ENCODE data around the gene DEDD.

DEDD gene

GRCh38 chr1:161091796-161092507 is 40.5 kb downstream of the DEDD start:
- no peak for DNase-seq (ENCODE audit: low spot score)

- DNase-seq (ENCODE audit: low spot score), result no peak
Observed at GRCh38 chr1:161091093-161091492, 41.4 kb downstream of the DEDD start.

- DNase-seq (ENCODE audit: low spot score), result no peak
Observed at GRCh38 chr1:161090617-161091016, 41.9 kb downstream of the DEDD start.

GRCh38 chr1:161089938-161090337 is 42.5 kb downstream of the DEDD start:
- DNase-seq (ENCODE audit: low spot score), result no peak

GRCh38 chr1:161089251-161089924 is 43.1 kb downstream of the DEDD start, which contains the start of gene NECTIN4:
Gene NECTIN4, minus strand, starts transcription at chr1:161089558. Its CDS starts 262 bp downstream, at chr1:161089296.
- no peak for DNase-seq (ENCODE audit: low spot score)

- no peak for DNase-seq (ENCODE audit: low spot score)
Observed at GRCh38 chr1:161088587-161089110, 43.8 kb downstream of the DEDD start.

GRCh38 chr1:161086457-161086856 is 46.0 kb downstream of the DEDD start:
- no peak for DNase-seq (ENCODE audit: low spot score)

GRCh38 chr1:161085165-161085564 is 47.3 kb downstream of the DEDD start:
- no peak for DNase-seq (ENCODE audit: low spot score)

- no peak for DNase-seq (ENCODE audit: low spot score)
Observed at GRCh38 chr1:161084597-161084988, 47.9 kb downstream of the DEDD start.

- DNase-seq (ENCODE audit: low spot score), result no peak
Observed at GRCh38 chr1:161083748-161084596, 48.5 kb downstream of the DEDD start.

GRCh38 chr1:161082996-161083747 is 49.3 kb downstream of the DEDD start:
- no peak for DNase-seq (ENCODE audit: low spot score)

- no peak for DNase-seq (ENCODE audit: low spot score)
Observed at GRCh38 chr1:161082483-161082882, 50.0 kb downstream of the DEDD start.

- DNase-seq (ENCODE audit: low spot score), result no peak
Observed at GRCh38 chr1:161081519-161081918, 50.9 kb downstream of the DEDD start.

- DNase-seq (ENCODE audit: low spot score), result no peak
Observed at GRCh38 chr1:161080441-161081405, 51.7 kb downstream of the DEDD start.

- no peak for DNase-seq (ENCODE audit: low spot score)
Observed at GRCh38 chr1:161079436-161080110, 52.9 kb downstream of the DEDD start.

- no peak for DNase-seq (ENCODE audit: low spot score)
Observed at GRCh38 chr1:161077426-161077825, 55.0 kb downstream of the DEDD start.

GRCh38 chr1:161076410-161076809 is 56.1 kb downstream of the DEDD start:
- no peak for DNase-seq (ENCODE audit: low spot score)

- DNase-seq (ENCODE audit: low spot score), result no peak
Observed at GRCh38 chr1:161074676-161075368, 57.6 kb downstream of the DEDD start.

GRCh38 chr1:161073474-161074121 is 58.9 kb downstream of the DEDD start:
- no peak for DNase-seq (ENCODE audit: low spot score)

All from activated CD4-positive, alpha-beta T cell treated with anti-CD3 and anti-CD28 coated beads, Interleukin-2, Interleukin-4, amounts not matched to agents 100 ng/mL and 50 ng/mL, durations not matched to agents 16 hours and 8 hours (primary cell).